PC-3 (cell line): ENCODE data around the gene GPC5. TPM values are rescaled to one million over a fixed set of nuclear protein-coding genes. Genes with fewer than 3 reads are reported as not detected.

ENCODE experiments used
- ATAC-seq: fragments of 200-7000 bp; cut with Tn5 transposase; 2 replicates; pipeline ENCODE4 v1.9.1; 2020; ENCODE audit warnings: mild to moderate bottlenecking, moderate library complexity
- BruUV-seq: library from RNA; stranded (reverse); fragments of 400-500 nt; replicated peaks from 2 replicates; lab custom pipeline; 2021; lab: Mats Ljungman, UMichigan
- CTCF ChIA-PET: fragments of 300-600 bp; sonication (Branson Sonifier 250); formaldehyde crosslinking; loops from one replicate; lab custom pipeline; 2022; ENCODE audit warnings: antibody characterized with exemption; lab: Charles Lee
- POLR2A ChIA-PET: fragments of 300-600 bp; sonication (Branson Sonifier 250); formaldehyde crosslinking; loops from one replicate; lab custom pipeline; 2022; ENCODE audit warnings: antibody characterized with exemption; ENCODE audit not compliant: unreplicated experiment; lab: Charles Lee
- DNase-seq: peaks from one replicate; pipeline ENCODE4 v3.0.0-alpha.2; 2015
- H2AFZ ChIP-seq: fragments of 300-600 bp; sonication (generic); 2 replicates; pipeline ENCODE4 v1.6.0; 2016; ENCODE audit warnings: antibody characterized with exemption, low read length
- H3F3A ChIP-seq: fragments of 300-600 bp; sonication (generic); one replicate; pipeline ENCODE4 v1.6.0; 2017; ENCODE audit warnings: antibody characterized with exemption, low read length, control low read depth, mild to moderate bottlenecking; ENCODE audit not compliant: unreplicated experiment
- H3K27ac ChIP-seq: fragments of 300-600 bp; sonication (generic); 2 replicates; pipeline ENCODE4 v1.5.1; 2016; ENCODE audit warnings: mild to moderate bottlenecking, low read length
- H3K27me3 ChIP-seq: fragments of 300-600 bp; sonication (generic); 2 replicates; pipeline ENCODE4 v1.6.1; 2016; ENCODE audit warnings: low read length, mixed read lengths
- H3K36me3 ChIP-seq: fragments of 300-600 bp; sonication (generic); 2 replicates; pipeline ENCODE4 v1.6.1; 2016; ENCODE audit warnings: low read depth, mixed run types, low read length, mixed read lengths
- H3K4me1 ChIP-seq: fragments of 300-600 bp; sonication (generic); 2 replicates; pipeline ENCODE4 v1.5.1; 2016; ENCODE audit warnings: low read length; ENCODE audit not compliant: insufficient read depth
- H3K4me2 ChIP-seq: fragments of 300-600 bp; sonication (generic); 2 replicates; pipeline ENCODE4 v1.6.0; 2016; ENCODE audit warnings: low read length
- H3K4me3 ChIP-seq: fragments of 300-600 bp; sonication (generic); 2 replicates; pipeline ENCODE4 v1.5.1; 2016; ENCODE audit warnings: mild to moderate bottlenecking, low read length, mixed read lengths
- H3K79me2 ChIP-seq: fragments of 300-600 bp; sonication (generic); 2 replicates; pipeline ENCODE4 v1.6.1; 2017; ENCODE audit warnings: low read length, mixed read lengths
- H3K9ac ChIP-seq: fragments of 300-600 bp; sonication (generic); 2 replicates; pipeline ENCODE4 v1.6.0; 2016; ENCODE audit warnings: mild to moderate bottlenecking, low read length
- H3K9me2 ChIP-seq: fragments of 300-600 bp; sonication (generic); replicated peaks from 2 replicates; pipeline ENCODE4 v1.6.1; 2016; ENCODE audit warnings: mixed run types, low read length, mixed read lengths
- H3K9me3 ChIP-seq: fragments of 300-600 bp; sonication (generic); 2 replicates; pipeline ENCODE4 v1.6.1; 2016; ENCODE audit warnings: low read length, mixed read lengths
- H4K20me1 ChIP-seq: fragments of 300-600 bp; sonication (generic); 2 replicates; pipeline ENCODE4 v1.6.1; 2016; ENCODE audit warnings: low read length, mixed read lengths
- EZH2 ChIP-seq: fragments of 300-600 bp; sonication (generic); IDR thresholded peaks from one replicate; pipeline ENCODE4 v1.6.1; 2017; ENCODE audit warnings: antibody characterized with exemption, mild to moderate bottlenecking, low read length; ENCODE audit not compliant: unreplicated experiment
- EZH2phosphoT487 ChIP-seq: fragments of 300-600 bp; sonication (generic); IDR thresholded peaks from 2 replicates; pipeline ENCODE4 v1.6.1; 2018; ENCODE audit warnings: mild to moderate bottlenecking, antibody characterized with exemption, low read length, borderline replicate concordance
- intact Hi-C: fragments of 100-400 bp; cut with micrococcal nuclease; formaldehyde crosslinking; loops from 2 replicates; pipeline ENCODE4 v1.9.0; 2023
- total RNA-seq: library from RNA; depleted of rRNA; stranded (reverse); fragments of >200 nt; gene quantifications from 2 replicates; pipeline ENCODE4 v1.2.3, GENCODE V29; 2014
- TF ChIP-seq, protein P1 (sequence below): fragments of 300-600 bp; sonication (generic); conservative IDR thresholded peaks from 2 replicates; pipeline ENCODE4 v1.5.1; 2017; ENCODE audit warnings: antibody characterized with exemption, low read depth, mild to moderate bottlenecking, low read length

Gene GPC5
- total RNA-seq, 1 experiment from 2014 or later: not detected

- ChIA-PET CTCF (no interaction called here), POLR2A (no interaction called here)
- intact Hi-C loops: no loop called here
- H3K27me3 ChIP-seq: no peaks in the 10 kb centered on the region
- no peaks in the 10 kb centered on the region for H3F3A ChIP-seq
- no peak overlapping the region for H2AFZ ChIP-seq
- no peaks in the 10 kb centered on the region for H4K20me1 ChIP-seq
- no peak overlapping the region for H3K9ac ChIP-seq
- ATAC-seq: no peak
- no peak overlapping the region for H3K4me3 ChIP-seq
- no peak overlapping the region for H3K4me2 ChIP-seq
- H3K36me3 ChIP-seq: no peaks in the 10 kb centered on the region
- no peaks in the 10 kb centered on the region for H3K4me1 ChIP-seq
- no peak overlapping the region for H3K27ac ChIP-seq
- no peaks in the 10 kb centered on the region for H3K9me2 ChIP-seq
- H3K9me3 ChIP-seq: no peaks in the 10 kb centered on the region
- BruUV-seq: no TSS peak
- TF ChIP-seq, protein P1, sequence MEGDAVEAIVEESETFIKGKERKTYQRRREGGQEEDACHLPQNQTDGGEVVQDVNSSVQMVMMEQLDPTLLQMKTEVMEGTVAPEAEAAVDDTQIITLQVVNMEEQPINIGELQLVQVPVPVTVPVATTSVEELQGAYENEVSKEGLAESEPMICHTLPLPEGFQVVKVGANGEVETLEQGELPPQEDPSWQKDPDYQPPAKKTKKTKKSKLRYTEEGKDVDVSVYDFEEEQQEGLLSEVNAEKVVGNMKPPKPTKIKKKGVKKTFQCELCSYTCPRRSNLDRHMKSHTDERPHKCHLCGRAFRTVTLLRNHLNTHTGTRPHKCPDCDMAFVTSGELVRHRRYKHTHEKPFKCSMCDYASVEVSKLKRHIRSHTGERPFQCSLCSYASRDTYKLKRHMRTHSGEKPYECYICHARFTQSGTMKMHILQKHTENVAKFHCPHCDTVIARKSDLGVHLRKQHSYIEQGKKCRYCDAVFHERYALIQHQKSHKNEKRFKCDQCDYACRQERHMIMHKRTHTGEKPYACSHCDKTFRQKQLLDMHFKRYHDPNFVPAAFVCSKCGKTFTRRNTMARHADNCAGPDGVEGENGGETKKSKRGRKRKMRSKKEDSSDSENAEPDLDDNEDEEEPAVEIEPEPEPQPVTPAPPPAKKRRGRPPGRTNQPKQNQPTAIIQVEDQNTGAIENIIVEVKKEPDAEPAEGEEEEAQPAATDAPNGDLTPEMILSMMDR: no peak
- no peak for TF ChIP-seq EZH2
- no peak for TF ChIP-seq EZH2phosphoT487
- no peak for DNase-seq
- no peaks in the 10 kb centered on the region for H3K79me2 ChIP-seq
These were observed 1035.5 kb downstream of the GPC5 start for GRCh38 chr13:92433963-92434362.

- Histone ChIP-seq H4K20me1 (no peaks in the 10 kb centered on the region), H3K36me3 (no peaks in the 10 kb centered on the region), H3K9me3 (no peaks in the 10 kb centered on the region), H3K4me2 (no peak overlapping the region), H3K27ac (no peak overlapping the region), H3K4me3 (no peak overlapping the region), H3K27me3 (no peaks in the 10 kb centered on the region), H3K4me1 (no peaks in the 10 kb centered on the region), H2AFZ (no peak overlapping the region), H3F3A (no peaks in the 10 kb centered on the region), H3K9me2 (no peaks in the 10 kb centered on the region), H3K9ac (no peak overlapping the region), H3K79me2 (no peaks in the 10 kb centered on the region)
- POLR2A ChIA-PET: no interaction called here
- no peak for ATAC-seq
- DNase-seq: no peak
- intact Hi-C loops: no loop called here
- no TSS peak for BruUV-seq
- CTCF ChIA-PET: no interaction called here
- TF ChIP-seq, protein P1: no peak
- TF ChIP-seq EZH2phosphoT487 (no peak), EZH2 (no peak)
These were observed 1038.5 kb downstream of the GPC5 start for GRCh38 chr13:92436924-92437323.

GRCh38 chr13:92444244-92444643 lies 1045.8 kb downstream of the GPC5 start:
- no peak overlapping the region for H3K4me2 ChIP-seq
- H3K36me3 ChIP-seq: no peaks in the 10 kb centered on the region
- no peaks in the 10 kb centered on the region for H3K79me2 ChIP-seq
- H3K9me3 ChIP-seq: no peaks in the 10 kb centered on the region
- no TSS peak for BruUV-seq
- ChIA-PET POLR2A (no interaction called here), CTCF (no interaction called here)
- no peak for DNase-seq
- no peaks in the 10 kb centered on the region for H4K20me1 ChIP-seq
- no peak overlapping the region for H3K27ac ChIP-seq
- TF ChIP-seq, protein P1: no peak
- no peaks in the 10 kb centered on the region for H3K4me1 ChIP-seq
- H3K4me3 ChIP-seq: no peak overlapping the region
- intact Hi-C loops: no loop called here
- no peaks in the 10 kb centered on the region for H3F3A ChIP-seq
- no peak overlapping the region for H2AFZ ChIP-seq
- ATAC-seq: no peak
- H3K9me2 ChIP-seq: no peaks in the 10 kb centered on the region
- no peak overlapping the region for H3K9ac ChIP-seq
- H3K27me3 ChIP-seq: no peaks in the 10 kb centered on the region
